D721Med (cell line): ENCODE data around the gene BTF3.

Experiments used
- DNase-seq: peaks from one replicate; pipeline ENCODE4 v3.0.0; 2011; ENCODE audit warnings: low spot score; ENCODE audit not compliant: insufficient read length
- FAIRE-seq: peaks from 2 replicates; lab custom pipeline; 2011; peaks lifted over from hg19 to GRCh38; lab: Jason Lieb, UNC
- TF ChIP-seq, protein P1 (sequence below): IDR thresholded peaks from 2 replicates; pipeline ENCODE4 v1.5.1; 2012; ENCODE audit warnings: mild to moderate bottlenecking, control low read depth; ENCODE audit not compliant: insufficient read depth; ENCODE audit errors: missing control alignments

Gene BTF3

DNA sequence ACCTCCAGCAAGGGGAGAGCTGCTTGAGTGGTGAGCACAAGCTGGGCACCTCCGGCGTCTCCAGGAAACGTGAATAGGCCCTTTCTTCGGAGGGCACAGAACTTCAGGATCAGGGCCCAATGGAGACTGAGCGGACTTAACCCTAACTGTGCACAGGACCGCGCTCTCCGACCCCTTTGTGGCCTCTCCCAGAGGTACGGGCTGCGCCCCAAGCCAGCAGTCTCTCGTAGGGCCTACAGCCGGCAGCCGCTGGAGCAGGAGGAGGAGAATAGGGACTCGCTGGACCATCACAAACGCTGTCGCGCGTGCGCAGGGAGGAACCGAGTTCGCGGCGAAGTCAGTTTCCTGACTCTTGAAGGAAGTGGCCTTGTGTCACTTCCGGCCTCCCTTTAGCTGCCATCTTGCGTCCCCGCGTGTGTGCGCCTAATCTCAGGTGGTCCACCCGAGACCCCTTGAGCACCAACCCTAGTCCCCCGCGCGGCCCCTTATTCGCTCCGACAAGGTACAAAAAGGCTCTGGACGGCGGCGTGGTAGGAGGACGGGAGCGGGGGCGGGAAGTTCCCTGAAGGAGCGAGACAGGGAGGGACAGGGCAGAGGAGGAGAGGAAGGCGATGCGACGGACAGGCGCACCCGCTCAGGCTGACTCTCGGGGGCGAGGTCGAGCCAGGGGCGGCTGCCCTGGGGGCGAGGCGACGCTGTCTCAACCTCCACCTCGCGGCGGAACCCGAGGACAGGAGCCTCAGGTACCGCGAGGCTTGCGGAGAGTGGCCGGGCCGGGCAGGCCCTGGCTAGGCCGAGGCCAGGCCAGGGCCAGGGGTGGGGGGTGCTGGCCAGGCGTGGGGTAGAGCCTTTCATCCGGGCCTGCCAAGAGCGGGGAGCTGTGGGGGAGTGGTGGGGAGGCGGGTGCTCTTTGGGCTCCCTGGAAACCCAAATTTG, at the start of gene BTF3:
TSS of gene BTF3 (plus strand) at position 386 of the 936 bp plus-strand sequence. CDS start at position 612, 226 bp downstream.
- DNase-seq (peak; percentile 74), FAIRE-seq (no peak)
- TF ChIP-seq, protein P1, sequence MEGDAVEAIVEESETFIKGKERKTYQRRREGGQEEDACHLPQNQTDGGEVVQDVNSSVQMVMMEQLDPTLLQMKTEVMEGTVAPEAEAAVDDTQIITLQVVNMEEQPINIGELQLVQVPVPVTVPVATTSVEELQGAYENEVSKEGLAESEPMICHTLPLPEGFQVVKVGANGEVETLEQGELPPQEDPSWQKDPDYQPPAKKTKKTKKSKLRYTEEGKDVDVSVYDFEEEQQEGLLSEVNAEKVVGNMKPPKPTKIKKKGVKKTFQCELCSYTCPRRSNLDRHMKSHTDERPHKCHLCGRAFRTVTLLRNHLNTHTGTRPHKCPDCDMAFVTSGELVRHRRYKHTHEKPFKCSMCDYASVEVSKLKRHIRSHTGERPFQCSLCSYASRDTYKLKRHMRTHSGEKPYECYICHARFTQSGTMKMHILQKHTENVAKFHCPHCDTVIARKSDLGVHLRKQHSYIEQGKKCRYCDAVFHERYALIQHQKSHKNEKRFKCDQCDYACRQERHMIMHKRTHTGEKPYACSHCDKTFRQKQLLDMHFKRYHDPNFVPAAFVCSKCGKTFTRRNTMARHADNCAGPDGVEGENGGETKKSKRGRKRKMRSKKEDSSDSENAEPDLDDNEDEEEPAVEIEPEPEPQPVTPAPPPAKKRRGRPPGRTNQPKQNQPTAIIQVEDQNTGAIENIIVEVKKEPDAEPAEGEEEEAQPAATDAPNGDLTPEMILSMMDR: no peak

GRCh38 chr5:73448463-73449136, 49.6 kb upstream of the BTF3 start, which contains the start of gene FOXD1:
Gene FOXD1, minus strand, starts transcription at chr5:73448777. Its CDS starts 415 bp downstream, at chr5:73448362.
- TF ChIP-seq, protein P1: no peak
- no peak for DNase-seq
- no peak for FAIRE-seq

DNA sequence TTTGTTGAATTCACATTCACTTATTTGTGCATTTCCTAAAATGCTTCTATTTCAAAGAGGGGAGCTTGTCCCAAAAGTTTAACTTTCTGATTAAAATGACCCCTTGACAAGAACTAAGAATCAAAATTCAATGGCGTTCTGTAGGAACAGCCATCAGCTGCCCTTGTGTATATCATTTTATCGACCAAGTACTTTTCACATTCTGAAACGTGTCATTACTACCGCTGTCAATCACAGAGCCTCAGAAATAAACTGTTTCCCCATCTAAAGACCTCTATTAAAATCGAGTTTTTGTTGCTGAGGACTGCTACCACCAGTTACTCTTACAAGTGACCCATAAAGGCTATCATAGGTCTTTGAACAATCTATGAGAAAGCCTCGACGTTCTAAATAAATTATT, 48.1 kb upstream of the BTF3 start:
- TF ChIP-seq, protein P1: no peak

DNA sequence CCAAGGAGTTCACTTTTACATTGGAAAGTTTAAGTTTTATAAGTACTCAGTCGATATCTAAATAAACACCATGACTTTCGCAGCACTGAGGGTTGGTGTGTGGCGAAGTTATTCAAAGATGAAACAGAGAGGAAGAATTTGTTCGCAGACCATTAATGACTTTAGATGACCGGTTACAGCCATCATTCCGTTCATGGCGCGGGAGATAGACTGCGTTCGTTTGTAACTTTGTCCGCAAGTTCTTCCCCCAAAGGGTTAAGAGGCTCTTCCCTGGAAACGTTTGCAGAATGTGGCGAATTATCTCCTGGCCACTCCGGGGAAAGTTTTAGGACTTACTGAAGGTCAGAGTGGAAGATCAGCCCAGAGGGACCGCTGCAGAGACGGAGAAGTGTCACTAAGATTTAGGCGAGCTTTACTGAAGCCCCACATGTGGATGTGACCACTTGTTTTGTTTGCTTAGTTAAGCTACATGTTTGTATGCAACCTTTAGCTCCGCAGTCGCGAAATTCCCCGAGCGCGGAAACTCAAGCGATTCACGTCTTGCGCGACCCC, 47.5 kb upstream of the BTF3 start:
- TF ChIP-seq, protein P1: no peak
- no peak for DNase-seq
- no peak for FAIRE-seq

More for the DNA sequence above, 48.1 kb upstream of the BTF3 start:
- DNase-seq: no peak
- no peak for FAIRE-seq

DNA sequence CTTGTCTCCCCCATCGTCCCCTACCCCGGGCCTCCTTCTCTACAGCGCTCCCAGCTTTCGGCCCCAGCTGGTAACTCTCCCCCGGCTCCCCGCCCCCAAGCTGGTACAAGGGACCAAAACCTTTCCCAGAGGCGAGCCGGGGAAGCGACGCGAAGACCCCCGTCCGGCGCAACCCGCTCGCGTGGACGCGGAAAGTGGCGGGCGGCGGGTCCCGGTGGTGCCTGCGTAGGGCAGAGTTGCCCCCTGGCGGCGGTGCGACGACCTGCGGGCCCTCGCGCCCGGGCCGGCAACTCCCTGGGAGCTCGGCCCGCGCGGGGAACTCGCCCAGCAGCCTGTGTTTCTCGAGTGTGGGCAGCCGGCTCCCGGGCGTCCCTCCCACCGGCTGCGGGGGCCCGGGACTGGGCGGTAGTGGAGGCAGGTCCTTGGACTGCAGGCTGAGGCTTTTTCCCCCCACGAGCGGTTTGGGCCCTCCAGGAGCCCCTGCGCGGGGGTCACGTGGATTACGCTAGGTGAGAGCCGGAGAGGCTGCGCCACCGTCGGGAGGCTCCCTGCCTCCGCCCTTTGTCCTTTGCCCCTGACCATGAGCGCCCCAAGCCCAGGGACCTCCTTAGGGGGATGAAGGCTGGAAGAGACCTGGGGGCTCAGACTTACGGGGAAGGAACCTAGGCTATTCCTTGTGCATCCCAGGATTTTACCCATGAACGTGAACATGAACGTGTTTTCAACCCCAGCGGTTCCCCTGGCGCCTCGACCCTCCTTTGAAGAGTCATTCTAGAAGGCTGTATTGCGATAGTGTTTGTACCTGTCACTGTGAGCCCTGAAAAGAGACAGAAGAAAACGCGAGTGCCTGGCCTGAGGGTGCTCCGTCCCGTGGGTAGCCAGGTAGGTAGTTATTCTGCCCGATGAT, 46.8 kb upstream of the BTF3 start:
- FAIRE-seq (no peak), DNase-seq (no peak)
- TF ChIP-seq, protein P1: peak; percentile 60

DNA sequence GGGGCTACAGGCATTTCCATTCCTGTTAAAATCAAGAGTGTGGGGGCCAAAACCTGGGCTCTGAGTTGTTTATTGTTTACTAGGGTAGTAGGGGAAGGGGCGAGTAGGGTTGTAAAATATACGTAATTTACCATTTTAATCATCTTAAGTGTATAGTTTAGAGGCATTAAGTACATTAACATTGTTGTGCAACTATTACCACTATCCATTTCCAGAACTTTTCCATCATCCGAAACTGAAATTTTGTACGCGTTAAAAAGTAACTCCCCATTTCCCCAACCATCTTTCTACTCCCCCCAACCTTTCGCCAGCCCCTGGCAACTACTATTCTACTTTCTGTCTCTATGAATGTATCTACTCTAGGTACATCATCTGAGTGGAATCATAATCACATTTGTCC, 46.0 kb upstream of the BTF3 start:
- no peak for FAIRE-seq

More for the DNA sequence above, 46.0 kb upstream of the BTF3 start:
- TF ChIP-seq, protein P1: no peak
- DNase-seq: no peak
